ENCODE results near the gene TNNI3K. TPM values are rescaled to one million over a fixed set of nuclear protein-coding genes. Genes with fewer than 3 reads are reported as not detected.

The TNNI3K gene
- total RNA-seq, 4 donors from 2014 or later: 0.73 to 2.0 TPM; not detected in 2

DNA sequence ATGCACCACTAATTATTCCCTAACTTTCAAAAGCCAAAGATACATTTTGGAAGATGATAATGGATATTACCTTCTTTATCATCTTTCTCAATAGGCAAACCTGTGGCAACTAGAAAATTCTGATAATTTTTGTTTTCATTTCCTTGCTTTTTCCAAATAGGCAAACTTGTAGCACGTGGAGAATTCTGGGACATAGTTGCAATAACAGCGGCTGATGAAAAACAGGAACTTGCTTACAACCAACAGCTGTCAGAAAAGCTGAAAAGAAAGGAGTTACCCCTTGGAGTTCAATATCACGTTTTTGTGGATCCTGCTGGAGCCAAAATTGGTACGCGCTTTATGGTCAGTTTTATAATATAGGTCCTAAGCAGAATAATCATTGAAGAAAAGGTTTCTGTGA, 35.7 kb upstream of the TNNI3K start:
- no peak overlapping the region for H3K4me3 ChIP-seq (replicated peaks in 1 of 3)
- WGBS, 2 donors: 91% methylated on average over 5 of the region's 5 CpGs
- no peaks in the 10 kb centered on the region for H3K27me3 ChIP-seq
- no peak overlapping the region for H3K27ac ChIP-seq
- intact Hi-C loops (cut with DNase I): no loop called here
- DNase-seq: no peak
- H3K9me3 ChIP-seq: no peaks in the 10 kb centered on the region
- no peak for TF ChIP-seq POLR2A (IDR thresholded peaks at IDR 0.05)
- TF ChIP-seq, protein P1, sequence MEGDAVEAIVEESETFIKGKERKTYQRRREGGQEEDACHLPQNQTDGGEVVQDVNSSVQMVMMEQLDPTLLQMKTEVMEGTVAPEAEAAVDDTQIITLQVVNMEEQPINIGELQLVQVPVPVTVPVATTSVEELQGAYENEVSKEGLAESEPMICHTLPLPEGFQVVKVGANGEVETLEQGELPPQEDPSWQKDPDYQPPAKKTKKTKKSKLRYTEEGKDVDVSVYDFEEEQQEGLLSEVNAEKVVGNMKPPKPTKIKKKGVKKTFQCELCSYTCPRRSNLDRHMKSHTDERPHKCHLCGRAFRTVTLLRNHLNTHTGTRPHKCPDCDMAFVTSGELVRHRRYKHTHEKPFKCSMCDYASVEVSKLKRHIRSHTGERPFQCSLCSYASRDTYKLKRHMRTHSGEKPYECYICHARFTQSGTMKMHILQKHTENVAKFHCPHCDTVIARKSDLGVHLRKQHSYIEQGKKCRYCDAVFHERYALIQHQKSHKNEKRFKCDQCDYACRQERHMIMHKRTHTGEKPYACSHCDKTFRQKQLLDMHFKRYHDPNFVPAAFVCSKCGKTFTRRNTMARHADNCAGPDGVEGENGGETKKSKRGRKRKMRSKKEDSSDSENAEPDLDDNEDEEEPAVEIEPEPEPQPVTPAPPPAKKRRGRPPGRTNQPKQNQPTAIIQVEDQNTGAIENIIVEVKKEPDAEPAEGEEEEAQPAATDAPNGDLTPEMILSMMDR (IDR thresholded peaks at IDR 0.05): no peak
- H3K36me3 ChIP-seq: peaks cover 5 to 9% of the 10 kb centered on the region in 2 donors
- peaks cover 0 to 4% of the 10 kb centered on the region in 2 donors for H3K4me1 ChIP-seq

DNA sequence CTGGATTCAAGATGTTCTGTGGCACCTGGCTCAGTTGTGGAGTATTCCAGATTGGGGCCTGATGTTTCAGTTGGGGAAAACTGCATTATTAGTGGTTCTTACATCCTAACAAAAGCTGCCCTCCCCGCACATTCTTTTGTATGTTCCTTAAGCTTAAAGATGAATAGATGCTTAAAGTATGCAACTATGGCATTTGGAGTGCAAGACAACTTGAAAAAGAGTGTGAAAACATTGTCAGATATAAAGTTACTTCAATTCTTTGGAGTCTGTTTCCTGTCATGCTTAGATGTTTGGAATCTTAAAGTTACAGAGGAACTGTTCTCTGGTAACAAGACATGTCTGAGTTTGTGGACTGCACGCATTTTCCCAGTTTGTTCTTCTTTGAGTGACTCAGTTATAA, 29.9 kb upstream of the TNNI3K start:
- no peak for DNase-seq
- Histone ChIP-seq H3K36me3 (peaks cover 10 to 11% of the 10 kb centered on the region in 2 donors), H3K27ac (no peak overlapping the region), H3K4me3 (replicated peaks in 1 of 3) (no peak overlapping the region), H3K9me3 (no peaks in the 10 kb centered on the region), H3K27me3 (no peaks in the 10 kb centered on the region), H3K4me1 (no peaks in the 10 kb centered on the region)
- intact Hi-C loops (cut with DNase I): no loop called here
- 80 to 91% methylated on average over 2 of the region's 2 CpGs for WGBS, 2 donors
- TF ChIP-seq, protein P1 (IDR thresholded peaks at IDR 0.05): no peak
- TF ChIP-seq POLR2A (IDR thresholded peaks at IDR 0.05): no peak

DNA sequence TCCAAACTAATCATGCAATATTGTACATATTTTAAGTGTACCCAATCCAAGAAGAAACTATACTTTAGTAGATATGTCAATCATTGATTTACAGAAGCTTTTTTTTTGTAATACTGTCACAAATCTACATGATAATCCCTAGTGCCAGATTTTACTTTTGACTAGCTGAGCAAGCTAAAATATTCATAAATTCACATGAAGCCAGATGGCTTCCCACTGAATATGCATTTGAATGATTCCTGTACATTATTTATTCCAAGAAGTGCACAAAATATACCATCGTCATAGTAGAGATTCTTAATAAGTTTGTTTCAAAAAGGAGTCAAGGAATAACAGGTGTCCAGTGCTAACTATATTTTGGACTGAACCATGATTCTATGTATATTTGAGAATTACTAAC, 20.0 kb upstream of the TNNI3K start:
- WGBS, 2 donors: 97 to 98% methylated on average over 1 of the region's 1 CpG
- H3K27ac ChIP-seq: no peak overlapping the region
- H3K36me3 ChIP-seq: no peaks in the 10 kb centered on the region
- H3K4me3 ChIP-seq (replicated peaks in 1 of 3): no peak overlapping the region
- TF ChIP-seq, protein P1 (IDR thresholded peaks at IDR 0.05): no peak
- intact Hi-C loops (cut with DNase I): no loop called here
- no peaks in the 10 kb centered on the region for H3K27me3 ChIP-seq
- no peak for DNase-seq
- H3K9me3 ChIP-seq: no peaks in the 10 kb centered on the region
- no peaks in the 10 kb centered on the region for H3K4me1 ChIP-seq

DNA sequence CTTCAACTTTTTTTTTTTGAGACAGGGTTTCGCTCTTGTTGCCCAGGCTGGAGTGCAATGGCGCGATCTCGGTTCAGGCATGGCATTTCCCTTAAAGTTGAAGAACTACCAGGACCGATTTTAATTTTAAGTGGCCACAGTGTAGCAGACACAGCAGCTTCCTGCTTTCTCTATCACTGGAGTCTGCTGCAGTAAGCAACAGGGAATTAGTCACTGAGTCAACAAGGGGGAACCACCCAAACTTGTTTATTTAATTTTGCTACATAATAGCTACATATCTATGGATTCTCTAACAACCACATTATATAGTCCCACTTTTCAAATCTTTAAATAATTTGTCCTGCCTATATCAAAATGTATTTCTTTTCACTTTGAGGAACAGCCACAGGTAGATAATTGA, 12.5 kb upstream of the TNNI3K start:
- H3K36me3 ChIP-seq: no peaks in the 10 kb centered on the region
- no peaks in the 10 kb centered on the region for H3K9me3 ChIP-seq
- no peak overlapping the region for H3K4me3 ChIP-seq (replicated peaks in 1 of 3)
- H3K27me3 ChIP-seq: no peaks in the 10 kb centered on the region
- H3K4me1 ChIP-seq: no peaks in the 10 kb centered on the region
- intact Hi-C loops (cut with DNase I): no loop called here
- TF ChIP-seq POLR2A (IDR thresholded peaks at IDR 0.05): no peak
- TF ChIP-seq, protein P1 (IDR thresholded peaks at IDR 0.05): no peak
- WGBS, 2 donors: 94 to 97% methylated on average over 5 of the region's 5 CpGs
- DNase-seq: no peak
- no peak overlapping the region for H3K27ac ChIP-seq

DNA sequence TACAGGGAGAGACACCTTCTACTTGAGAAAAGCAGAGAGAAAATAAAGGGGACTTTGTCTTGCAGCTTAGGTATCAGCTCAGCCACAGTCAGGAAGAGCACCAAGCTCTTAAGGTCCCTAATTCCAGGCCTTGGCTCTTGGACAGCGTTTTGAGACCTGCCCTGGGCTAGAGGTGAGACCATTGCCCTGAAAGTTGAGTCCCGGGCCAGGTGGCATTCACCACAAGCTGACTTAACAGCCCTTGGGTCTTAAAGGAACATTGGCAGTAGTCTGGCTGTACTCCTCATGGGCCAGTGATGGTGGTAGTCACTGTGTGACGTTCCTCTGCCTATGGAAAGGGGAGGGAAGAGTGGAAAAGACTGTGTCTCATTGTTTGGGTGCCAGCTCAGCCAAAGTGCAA, 11.7 kb upstream of the TNNI3K start:
- Histone ChIP-seq H3K27me3 (no peaks in the 10 kb centered on the region), H3K4me1 (no peaks in the 10 kb centered on the region), H3K27ac (no peak overlapping the region), H3K4me3 (replicated peaks in 1 of 3) (no peak overlapping the region), H3K9me3 (no peaks in the 10 kb centered on the region), H3K36me3 (no peaks in the 10 kb centered on the region)
- no peak for TF ChIP-seq POLR2A (IDR thresholded peaks at IDR 0.05)
- TF ChIP-seq, protein P1 (IDR thresholded peaks at IDR 0.05): no peak
- 78 to 80% methylated on average over 3 of the region's 3 CpGs for WGBS, 2 donors
- intact Hi-C loops (cut with DNase I): no loop called here
- no peak for DNase-seq

Data from thyroid gland (tissue), 4 donors.